H9 (cell line): ENCODE measurements around the gene CCSER1. TPM values are rescaled to one million over a fixed set of nuclear protein-coding genes. Genes with fewer than 3 reads are reported as not detected.

Experiments
- DNase-seq: peaks from one replicate; pipeline ENCODE4 v3.0.0-alpha.2; 2017
- H2AFZ ChIP-seq: one replicate; pipeline ENCODE4 v1.6.1; 2013; ENCODE audit warnings: mild to moderate bottlenecking, low read length, control low read depth, moderate library complexity
- H2AK5ac ChIP-seq: 2 replicates; pipeline ENCODE4 v1.6.1; 2013; ENCODE audit warnings: low read length, control low read depth, mixed read lengths; ENCODE audit not compliant: insufficient read length
- H2BK120ac ChIP-seq: one replicate; pipeline ENCODE4 v1.6.1; 2013; ENCODE audit warnings: low read depth, mild to moderate bottlenecking, low read length, control low read depth, inconsistent platforms; ENCODE audit not compliant: poor library complexity, severe bottlenecking
- H2BK12ac ChIP-seq: 2 replicates; pipeline ENCODE4 v1.6.1; 2013; ENCODE audit warnings: low read length, control low read depth, mixed read lengths, low read depth; ENCODE audit not compliant: insufficient read length
- H2BK15ac ChIP-seq: 2 replicates; pipeline ENCODE4 v1.6.1; 2013; ENCODE audit warnings: low read depth, low read length, control low read depth
- H2BK20ac ChIP-seq: one replicate; pipeline ENCODE4 v1.6.1; 2013; ENCODE audit warnings: low read depth, mild to moderate bottlenecking, low read length, control low read depth, inconsistent platforms; ENCODE audit not compliant: poor library complexity, severe bottlenecking
- H2BK5ac ChIP-seq: 2 replicates; pipeline ENCODE4 v1.6.1; 2013; ENCODE audit warnings: low read length, control low read depth, mixed read lengths; ENCODE audit not compliant: insufficient read length
- H3K14ac ChIP-seq: 2 replicates; pipeline ENCODE4 v1.6.1; 2013; ENCODE audit warnings: low read length, control low read depth; ENCODE audit not compliant: insufficient read depth
- H3K18ac ChIP-seq: 2 replicates; pipeline ENCODE4 v1.6.1; 2013; ENCODE audit warnings: low read depth, mild to moderate bottlenecking, mixed read lengths, low read length, control low read depth; ENCODE audit not compliant: insufficient read length
- H3K23ac ChIP-seq: 2 replicates; pipeline ENCODE4 v1.6.1; 2013; ENCODE audit warnings: low read length, control low read depth, mixed read lengths, low read depth; ENCODE audit not compliant: insufficient read length
- H3K23me2 ChIP-seq: 2 replicates; pipeline ENCODE4 v1.6.1; 2013; ENCODE audit warnings: low read depth, mild to moderate bottlenecking, mixed read lengths, low read length, control low read depth; ENCODE audit not compliant: insufficient read length, poor library complexity, severe bottlenecking
- H3K27ac ChIP-seq: 2 replicates; pipeline ENCODE4 v1.5.1; 2013; ENCODE audit warnings: low read length, control low read depth, mixed read lengths, low read depth; ENCODE audit not compliant: insufficient read length
- H3K27me3 ChIP-seq: 2 replicates; pipeline ENCODE4 v1.6.1; 2013; ENCODE audit warnings: low read length, control low read depth, inconsistent platforms; ENCODE audit not compliant: insufficient read depth
- H3K4ac ChIP-seq: 2 replicates; pipeline ENCODE4 v1.6.1; 2013; ENCODE audit warnings: low read depth, mild to moderate bottlenecking, control low read depth, inconsistent platforms, low read length, moderate library complexity
- H3K4me1 ChIP-seq: 2 replicates; pipeline ENCODE4 v1.6.1; 2013; ENCODE audit warnings: low read length, control low read depth, inconsistent platforms; ENCODE audit not compliant: insufficient read depth
- H3K4me2 ChIP-seq: 2 replicates; pipeline ENCODE4 v1.6.1; 2013; ENCODE audit warnings: low read length, control low read depth, mixed read lengths; ENCODE audit not compliant: insufficient read length, insufficient read depth
- H3K56ac ChIP-seq: 2 replicates; pipeline ENCODE4 v1.6.1; 2013; ENCODE audit warnings: low read depth, mild to moderate bottlenecking, mixed read lengths, low read length, control low read depth; ENCODE audit not compliant: insufficient read length
- H3K79me1 ChIP-seq: 2 replicates; pipeline ENCODE4 v1.6.1; 2013; ENCODE audit warnings: low read depth, mild to moderate bottlenecking, moderate library complexity, low read length, control low read depth, inconsistent platforms; ENCODE audit not compliant: insufficient read depth, poor library complexity, severe bottlenecking
- H3K79me2 ChIP-seq: 2 replicates; pipeline ENCODE4 v1.6.1; 2013; ENCODE audit warnings: low read length, control low read depth, inconsistent platforms; ENCODE audit not compliant: insufficient read depth
- H3K9ac ChIP-seq: 2 replicates; pipeline ENCODE4 v1.6.1; 2013; ENCODE audit warnings: low read length, control low read depth, mixed read lengths; ENCODE audit not compliant: insufficient read length; ENCODE audit errors: extremely low read depth
- H3K9me3 ChIP-seq: one replicate; pipeline ENCODE4 v1.6.1; 2013; ENCODE audit warnings: low read depth, low read length, inconsistent platforms; ENCODE audit not compliant: control insufficient read depth
- H3T11ph ChIP-seq: one replicate; pipeline ENCODE4 v1.6.1; 2013; ENCODE audit warnings: mild to moderate bottlenecking, low read length, control low read depth, inconsistent platforms
- H4K20me1 ChIP-seq: one replicate; pipeline ENCODE4 v1.6.1; 2013; ENCODE audit not compliant: control insufficient read depth, insufficient read length, insufficient read depth
- H4K5ac ChIP-seq: 2 replicates; pipeline ENCODE4 v1.6.1; 2013; ENCODE audit warnings: low read depth, mild to moderate bottlenecking, mixed read lengths, low read length, control low read depth; ENCODE audit not compliant: insufficient read length
- H4K8ac ChIP-seq: replicated peaks from 2 replicates; pipeline ENCODE4 v1.6.1; 2013; ENCODE audit warnings: low read length, control low read depth, mixed read lengths, low read depth; ENCODE audit not compliant: insufficient read length
- H4K91ac ChIP-seq: 2 replicates; pipeline ENCODE4 v1.6.1; 2013; ENCODE audit warnings: low read depth, mild to moderate bottlenecking, moderate library complexity, mixed read lengths, low read length, control low read depth; ENCODE audit not compliant: insufficient read length
- H3K27ac Mint-ChIP-seq, 3 experiments: 2 replicates in 2 of 3; 3 replicates in 1 of 3; pipeline ENCODE4 v1.8.0; 2020 to 2021; ENCODE audit warnings: mixed read lengths in 3 of 3, mild to moderate bottlenecking in 1 of 3, moderate library complexity in 1 of 3
- H3K27me3 Mint-ChIP-seq: 2 replicates; pipeline ENCODE4 v1.8.0; 2021; ENCODE audit warnings: low read depth, mild to moderate bottlenecking, moderate library complexity, mixed read lengths
- H3K36me3 Mint-ChIP-seq, 3 experiments: 2 replicates in 2 of 3; 3 replicates in 1 of 3; pipeline ENCODE4 v1.8.0; 2020 to 2021; ENCODE audit warnings: low read depth in 3 of 3, mixed read lengths in 3 of 3; ENCODE audit not compliant: insufficient read depth in 1 of 3
- H3K4me1 Mint-ChIP-seq, 2 experiments: 2 replicates each; pipeline ENCODE4 v1.8.0; 2020; ENCODE audit warnings: mixed read lengths in 2 of 2
- H3K4me3 Mint-ChIP-seq, 2 experiments: 2 replicates in 1 of 2; 3 replicates in 1 of 2; pipeline ENCODE4 v1.8.0; 2020 to 2021; ENCODE audit warnings: mild to moderate bottlenecking in 2 of 2, mixed read lengths in 2 of 2, moderate library complexity in 1 of 2
- H3K9me3 Mint-ChIP-seq, 2 experiments: 2 replicates in 1 of 2; 3 replicates in 1 of 2; pipeline ENCODE4 v1.8.0; 2020; ENCODE audit warnings: mild to moderate bottlenecking in 2 of 2, mixed read lengths in 2 of 2, moderate library complexity in 1 of 2
- CTCF ChIP-seq: fragments of 200-600 bp; sonication (generic); conservative IDR thresholded peaks from 3 replicates; pipeline ENCODE4 v1.8.0; 2021; ENCODE audit warnings: antibody characterized with exemption, mild to moderate bottlenecking
- WGBS: extraction: QIAGEN DNeasy Blood & Tissue Kit; methylation state at CpG from one replicate; pipeline ENCODE4 v1.1.7; 2013; ENCODE audit warnings: missing lambda C conversion rate, low lambda C conversion rate, mixed read lengths; ENCODE audit not compliant: insufficient read length; ENCODE audit errors: extremely low coverage; 5-methylcytosine and 5-hydroxymethylcytosine counted together
- total RNA-seq: library from RNA; stranded (reverse); gene quantifications from 2 replicates; pipeline ENCODE4 v1.2.1, GENCODE V29; 2021

The CCSER1 gene
- total RNA-seq, 1 experiment from 2014 or later = 0.37 TPM

GRCh38 chr4:90824266-90825150 lies 697.3 kb downstream of the CCSER1 start:
- no peaks in the 10 kb centered on the region for H3K79me1 ChIP-seq
- no peak overlapping the region for H3K23ac ChIP-seq
- H4K91ac ChIP-seq = no peak overlapping the region
- Mint-ChIP-seq H3K27ac (no peak overlapping the region; a peak in 1 of 7 replicates), H3K4me3 (no peak overlapping the region), H3K36me3 (peaks cover 6 to 25% (median 8%) of the 10 kb centered on the region in 3 experiments), H3K27me3 (no peaks in the 10 kb centered on the region), H3K9me3 (no peaks in the 10 kb centered on the region), H3K4me1 (peaks cover 22 to 27% of the 10 kb centered on the region in 2 experiments)
- H3K79me2 ChIP-seq = no peaks in the 10 kb centered on the region
- peaks cover 2% of the 10 kb centered on the region; the same call in 1 of the 2 replicates for H3K27me3 ChIP-seq
- H2BK5ac ChIP-seq = no peak overlapping the region
- no peak overlapping the region for H2AK5ac ChIP-seq
- H3K4ac ChIP-seq = no peak overlapping the region
- no peak overlapping the region for H2BK120ac ChIP-seq
- no peak overlapping the region for H2BK20ac ChIP-seq
- H3K9me3 ChIP-seq = no peaks in the 10 kb centered on the region
- no peak overlapping the region for H3T11ph ChIP-seq
- no peak overlapping the region for H2AFZ ChIP-seq
- H2BK15ac ChIP-seq = no peak overlapping the region
- H3K4me1 ChIP-seq = no peaks in the 10 kb centered on the region
- no peak overlapping the region for H3K9ac ChIP-seq
- TF ChIP-seq CTCF = no peak
- H3K27ac ChIP-seq = no peak overlapping the region
- no peak overlapping the region for H3K18ac ChIP-seq
- no peak overlapping the region for H4K5ac ChIP-seq
- no peak overlapping the region for H4K8ac ChIP-seq
- no peak for DNase-seq
- H3K56ac ChIP-seq = no peak overlapping the region
- H3K14ac ChIP-seq = no peak overlapping the region
- H3K4me2 ChIP-seq = no peak overlapping the region
- no peak overlapping the region for H2BK12ac ChIP-seq
- WGBS = no CpG with 5 or more reads among the region's 2 CpGs
- no peaks in the 10 kb centered on the region for H4K20me1 ChIP-seq
- no peaks in the 10 kb centered on the region for H3K23me2 ChIP-seq
